Esophagus muscularis mucosa (tissue), 4 donors: ENCODE measurements around the gene THEM5. TPM values are rescaled to one million over a fixed set of nuclear protein-coding genes. Genes with fewer than 3 reads are reported as not detected.

ENCODE experiments used
- DNase-seq: peaks from one replicate; pipeline ENCODE4 v3.0.0-alpha.2; 2017; ENCODE audit errors: extremely low spot score
- H3K27ac ChIP-seq, 4 donors: fragments of 200-600 bp; sonication (generic); replicated peaks in 1 of 4; 1 replicate in 3 of 4; 2 replicates in 1 of 4; pipeline ENCODE4 v1.5.1; 2016 to 2019; ENCODE audit warnings: mild to moderate bottlenecking in 1 of 4
- H3K27me3 ChIP-seq, 4 donors: fragments of 200-600 bp; sonication (generic); one replicate each; pipeline versions ENCODE4 v1.5.1 to v1.6.0; 2016 to 2019
- H3K36me3 ChIP-seq, 4 donors: fragments of 200-600 bp; sonication (generic); one replicate each; pipeline ENCODE4 v1.5.1; 2016 to 2019
- H3K4me1 ChIP-seq, 4 donors: fragments of 200-600 bp; sonication (generic); one replicate each; pipeline ENCODE4 v1.5.1; 2016 to 2019
- H3K4me3 ChIP-seq, 4 donors: fragments of 200-600 bp; sonication (generic); 1 replicate in 2 of 4; 2 replicates in 2 of 4; pipeline ENCODE4 v1.5.1; 2016 to 2019; ENCODE audit warnings: mild to moderate bottlenecking in 4 of 4, moderate library complexity in 1 of 4
- H3K9me3 ChIP-seq, 4 donors: fragments of 200-600 bp; sonication (generic); 1 replicate in 3 of 4; 2 replicates in 1 of 4; pipeline ENCODE4 v1.5.1; 2016 to 2019
- CTCF ChIP-seq, 3 experiments: fragments of 200-600 bp in 2 of 3; fragments of 450-650 bp in 1 of 3; sonication (generic) in 2 of 3; IDR thresholded peaks; one replicate each; pipeline ENCODE4 v1.5.1; 2017 to 2019; ENCODE audit warnings: antibody characterized with exemption in 3 of 3, mild to moderate bottlenecking in 2 of 3, moderate library complexity in 1 of 3
- EP300 ChIP-seq: sonication (generic); formaldehyde crosslinking; IDR thresholded peaks from one replicate; pipeline ENCODE4 v1.6.1; 2017; ENCODE audit warnings: antibody characterized with exemption
- POLR2A ChIP-seq: fragments of 450-650 bp; IDR thresholded peaks from one replicate; pipeline ENCODE4 v1.6.1; 2017; ENCODE audit warnings: antibody characterized with exemption, moderate library complexity, mild to moderate bottlenecking, low read depth
- POLR2AphosphoS5 ChIP-seq, 2 donors: sonication (generic); formaldehyde crosslinking; IDR thresholded peaks; one replicate each; pipeline ENCODE4 v1.6.1; 2017; ENCODE audit warnings: antibody characterized with exemption in 2 of 2
- WGBS: methylation state at CpG from one replicate; pipeline ENCODE4 v1.1.5; 2018; 5-methylcytosine and 5-hydroxymethylcytosine counted together
- intact Hi-C: fragments of 100-400 bp; cut with DNase I; formaldehyde crosslinking; loops from one replicate; pipeline ENCODE4 v1.15.1; 2023
- total RNA-seq, 4 donors: library from RNA; depleted of rRNA; stranded (reverse); fragments of >200 nt; gene quantifications; one replicate each; pipeline versions ENCODE4 v1.1.0 to v1.2.1, GENCODE V29; 2016

Gene THEM5
- total RNA-seq, 4 donors from 2014 or later, result not detected

- Histone ChIP-seq H3K4me3 (no peak overlapping the region), H3K9me3 (no peaks in the 10 kb centered on the region), H3K27me3 (peaks cover 0 to 18% (median 0%) of the 10 kb centered on the region in 4 donors), H3K4me1 (peaks cover 0 to 3% (median 0%) of the 10 kb centered on the region in 4 donors), H3K27ac (no peak overlapping the region), H3K36me3 (peaks cover 0 to 20% (median 0%) of the 10 kb centered on the region in 4 donors)
- no peak for DNase-seq
- intact Hi-C loops, result no loop called here
- WGBS, result 88% methylated on average over 12 of the region's 12 CpGs
- no peak for TF ChIP-seq EP300
- TF ChIP-seq POLR2AphosphoS5 (IDR thresholded peaks at IDR 0.05), result no peak
- TF ChIP-seq CTCF (IDR thresholded peaks at IDR 0.05), result no peak
- no peak for TF ChIP-seq POLR2A
Observed at GRCh38 chr1:151819227-151819835, 34.2 kb downstream of the THEM5 start.

GRCh38 chr1:151817353-151817730 is 36.2 kb downstream of the THEM5 start:
- no peak overlapping the region for H3K4me3 ChIP-seq
- 66% methylated on average over 7 of the region's 7 CpGs for WGBS
- no peaks in the 10 kb centered on the region for H3K9me3 ChIP-seq
- peaks cover 0 to 3% (median 0%) of the 10 kb centered on the region in 4 donors for H3K4me1 ChIP-seq
- TF ChIP-seq POLR2A (no peak), EP300 (no peak), CTCF (IDR thresholded peaks at IDR 0.05) (no peak), POLR2AphosphoS5 (IDR thresholded peaks at IDR 0.05) (no peak)
- no peak for DNase-seq
- no peak overlapping the region for H3K27ac ChIP-seq
- intact Hi-C loops, result no loop called here
- H3K36me3 ChIP-seq, result peaks cover 0 to 23% (median 0%) of the 10 kb centered on the region in 4 donors
- H3K27me3 ChIP-seq, result peaks cover 0 to 13% (median 0%) of the 10 kb centered on the region in 4 donors

GRCh38 chr1:151816548-151817352 is 36.8 kb downstream of the THEM5 start:
- WGBS, result 65% methylated on average over 14 of the region's 26 CpGs
- no peak for TF ChIP-seq EP300
- no peak for TF ChIP-seq POLR2AphosphoS5 (IDR thresholded peaks at IDR 0.05)
- no peak for TF ChIP-seq CTCF (IDR thresholded peaks at IDR 0.05)
- no peak for TF ChIP-seq POLR2A
- DNase-seq, result no peak

GRCh38 chr1:151815716-151816327 is 37.7 kb downstream of the THEM5 start:
- DNase-seq, result no peak
- Histone ChIP-seq H3K36me3 (peaks cover 0 to 23% (median 0%) of the 10 kb centered on the region in 4 donors), H3K4me3 (no peak overlapping the region), H3K9me3 (no peaks in the 10 kb centered on the region), H3K4me1 (peaks cover 0 to 3% (median 0%) of the 10 kb centered on the region in 4 donors), H3K27me3 (peaks cover 0 to 8% (median 0%) of the 10 kb centered on the region in 4 donors), H3K27ac (no peak overlapping the region)
- TF ChIP-seq POLR2AphosphoS5 (IDR thresholded peaks at IDR 0.05) (no peak), POLR2A (no peak), CTCF (IDR thresholded peaks at IDR 0.05) (no peak), EP300 (no peak)
- WGBS, result 71% methylated on average over 12 of the region's 12 CpGs
- intact Hi-C loops, result no loop called here

More at GRCh38 chr1:151816548-151817352, 36.8 kb downstream of the THEM5 start:
- Histone ChIP-seq H3K4me3 (no peak overlapping the region), H3K4me1 (peaks cover 0 to 3% (median 0%) of the 10 kb centered on the region in 4 donors), H3K9me3 (no peaks in the 10 kb centered on the region), H3K27ac (no peak overlapping the region), H3K36me3 (peaks cover 0 to 23% (median 0%) of the 10 kb centered on the region in 4 donors), H3K27me3 (peaks cover 0 to 8% (median 0%) of the 10 kb centered on the region in 4 donors)
- intact Hi-C loops, result no loop called here
